ENCODE data around the gene LATS2.

- TF ChIP-seq SUZ12 (IDR thresholded peaks at IDR 0.05; ENCODE audit: extremely low read depth, insufficient read depth, insufficient read length) (no peak), YY1 (IDR thresholded peaks at IDR 0.05; ENCODE audit: insufficient read depth, insufficient read length) (no peak)
Measured at GRCh38 chr13:20998649-20999415, 62.6 kb downstream of the LATS2 start.
